BE2C (cell line): ENCODE data around the gene DBH.

Source experiments
- DNase-seq: peaks from one replicate; pipeline ENCODE4 v3.0.0-alpha.2; 2020
- H3K27me3 ChIP-seq: fragments of 250-450 bp; sonication (Bioruptor Pico); 2 replicates; pipeline ENCODE4 v1.5.1; 2020; ENCODE audit warnings: mild to moderate bottlenecking
- H3K36me3 ChIP-seq: fragments of 250-450 bp; sonication (Bioruptor Pico); 2 replicates; pipeline ENCODE4 v1.5.1; 2020; ENCODE audit warnings: mild to moderate bottlenecking
- H3K4me1 ChIP-seq: fragments of 250-450 bp; sonication (Bioruptor Pico); 2 replicates; pipeline ENCODE4 v1.5.1; 2020
- H3K4me3 ChIP-seq: 2 replicates; pipeline ENCODE4 v1.5.1; 2011; ENCODE audit warnings: low read depth, low read length
- H3K9me3 ChIP-seq: fragments of 250-450 bp; sonication (Bioruptor Pico); 2 replicates; pipeline ENCODE4 v1.5.1; 2020
- TF ChIP-seq, protein P1 (sequence below): IDR thresholded peaks from 2 replicates; pipeline ENCODE4 v1.5.1; 2012; ENCODE audit warnings: mild to moderate bottlenecking, low read depth, low read length

The DBH gene

DNA sequence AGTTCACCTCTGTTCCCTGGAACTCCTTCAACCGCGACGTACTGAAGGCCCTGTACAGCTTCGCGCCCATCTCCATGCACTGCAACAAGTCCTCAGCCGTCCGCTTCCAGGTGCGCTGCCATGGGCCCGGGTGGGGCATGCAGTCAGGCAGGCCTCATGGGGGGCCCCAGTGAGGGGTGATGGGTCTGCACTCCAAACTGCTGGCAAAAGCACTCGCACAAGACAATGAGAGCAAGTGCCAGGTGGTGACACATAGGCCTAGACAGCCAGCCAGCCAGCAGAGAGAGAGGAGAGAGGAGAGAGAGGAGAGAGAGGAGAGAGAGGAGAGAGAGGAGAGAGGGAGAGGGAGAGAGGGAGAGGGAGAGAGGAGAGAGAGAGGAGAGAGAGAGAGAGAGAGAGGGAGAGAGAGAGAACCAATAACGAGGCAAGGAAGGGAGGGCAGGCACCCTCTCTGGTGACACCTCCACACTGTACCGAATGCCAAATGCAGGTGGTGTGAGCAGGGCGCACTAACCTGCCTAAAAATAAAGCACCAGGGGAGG, 21.0 kb downstream of the DBH start:
- DNase-seq: no peak
- no peaks in the 10 kb centered on the region for H3K27me3 ChIP-seq
- no peak overlapping the region for H3K4me3 ChIP-seq
- H3K9me3 ChIP-seq: no peaks in the 10 kb centered on the region
- TF ChIP-seq, protein P1, sequence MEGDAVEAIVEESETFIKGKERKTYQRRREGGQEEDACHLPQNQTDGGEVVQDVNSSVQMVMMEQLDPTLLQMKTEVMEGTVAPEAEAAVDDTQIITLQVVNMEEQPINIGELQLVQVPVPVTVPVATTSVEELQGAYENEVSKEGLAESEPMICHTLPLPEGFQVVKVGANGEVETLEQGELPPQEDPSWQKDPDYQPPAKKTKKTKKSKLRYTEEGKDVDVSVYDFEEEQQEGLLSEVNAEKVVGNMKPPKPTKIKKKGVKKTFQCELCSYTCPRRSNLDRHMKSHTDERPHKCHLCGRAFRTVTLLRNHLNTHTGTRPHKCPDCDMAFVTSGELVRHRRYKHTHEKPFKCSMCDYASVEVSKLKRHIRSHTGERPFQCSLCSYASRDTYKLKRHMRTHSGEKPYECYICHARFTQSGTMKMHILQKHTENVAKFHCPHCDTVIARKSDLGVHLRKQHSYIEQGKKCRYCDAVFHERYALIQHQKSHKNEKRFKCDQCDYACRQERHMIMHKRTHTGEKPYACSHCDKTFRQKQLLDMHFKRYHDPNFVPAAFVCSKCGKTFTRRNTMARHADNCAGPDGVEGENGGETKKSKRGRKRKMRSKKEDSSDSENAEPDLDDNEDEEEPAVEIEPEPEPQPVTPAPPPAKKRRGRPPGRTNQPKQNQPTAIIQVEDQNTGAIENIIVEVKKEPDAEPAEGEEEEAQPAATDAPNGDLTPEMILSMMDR: no peak
- peaks cover 67% of the 10 kb centered on the region for H3K36me3 ChIP-seq
- peaks cover 23% of the 10 kb centered on the region for H3K4me1 ChIP-seq

DNA sequence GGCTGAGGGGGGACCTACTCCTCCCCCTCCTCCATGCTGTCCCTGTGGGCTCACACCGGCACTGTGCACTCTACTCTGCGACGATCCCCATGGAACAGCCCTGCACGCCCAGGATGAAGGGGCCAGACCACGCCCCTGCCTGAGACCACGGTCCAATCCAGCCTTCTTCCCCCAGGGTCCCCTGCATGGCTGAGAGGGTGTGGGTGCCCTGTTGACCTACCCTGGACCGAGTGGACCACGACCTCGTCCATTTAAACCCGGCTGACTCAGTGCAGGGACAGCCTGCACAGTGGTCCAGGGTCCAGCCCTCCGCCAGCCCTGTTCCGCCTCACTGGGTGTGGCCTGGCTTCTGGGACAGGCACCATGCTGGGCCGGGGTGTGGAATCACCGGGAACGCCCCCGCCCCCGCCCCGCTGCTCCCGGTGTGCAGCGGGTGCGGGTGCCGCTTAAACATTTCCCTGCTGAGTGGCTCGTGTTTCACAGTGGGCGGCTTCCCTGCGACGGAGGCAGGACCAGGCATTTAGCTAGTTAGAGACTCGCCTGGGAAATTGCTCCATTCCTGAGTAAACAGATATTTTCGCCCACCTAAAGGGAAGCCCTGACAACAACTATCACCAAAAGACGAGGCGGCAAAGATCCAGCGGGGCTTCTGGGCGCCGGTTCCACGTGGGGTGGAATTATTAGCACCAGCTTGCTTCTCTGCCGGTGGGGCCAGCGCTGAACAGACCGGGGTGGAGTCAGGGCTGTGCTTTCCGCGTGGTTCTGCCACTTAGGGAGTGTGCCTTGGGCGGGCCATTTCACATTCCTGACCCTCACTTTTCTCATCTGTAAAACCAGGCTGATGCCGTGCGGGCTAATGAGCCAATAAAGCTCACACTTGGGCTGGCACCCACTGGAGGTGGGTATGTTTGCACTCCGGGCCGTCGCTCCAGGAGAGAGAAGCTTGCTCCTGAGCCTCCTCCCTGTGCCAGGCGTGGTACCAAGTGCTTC, 22.6 kb downstream of the DBH start:
- H3K9me3 ChIP-seq: no peaks in the 10 kb centered on the region
- no peaks in the 10 kb centered on the region for H3K27me3 ChIP-seq
- peaks cover 51% of the 10 kb centered on the region for H3K36me3 ChIP-seq
- TF ChIP-seq, protein P1: no peak
- H3K4me3 ChIP-seq: no peak overlapping the region
- peak; percentile 79 for DNase-seq
- peaks cover 23% of the 10 kb centered on the region for H3K4me1 ChIP-seq

DNA sequence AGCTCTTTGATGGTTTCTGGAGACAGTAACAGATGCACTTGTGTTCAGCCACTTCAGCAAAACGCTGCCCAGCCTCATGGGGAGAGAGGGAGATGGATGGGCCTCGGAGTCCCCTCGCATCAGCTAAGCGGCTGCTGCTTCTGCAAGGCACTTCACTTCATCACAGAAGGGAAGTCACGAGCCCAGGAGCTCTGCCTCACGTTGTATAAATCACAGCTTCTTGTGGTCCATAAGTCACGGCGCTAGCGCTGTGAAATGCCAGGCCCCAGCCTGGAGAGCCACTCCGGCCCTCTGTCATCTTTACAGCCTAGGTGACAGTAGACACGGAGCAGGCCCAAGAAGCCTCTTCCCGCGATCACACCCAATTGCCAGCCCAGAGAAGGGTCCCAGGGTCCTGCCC, 23.4 kb downstream of the DBH start:
- no peak for DNase-seq
- H3K9me3 ChIP-seq: no peaks in the 10 kb centered on the region
- TF ChIP-seq, protein P1: no peak
- peaks cover 23% of the 10 kb centered on the region for H3K4me1 ChIP-seq
- no peaks in the 10 kb centered on the region for H3K27me3 ChIP-seq
- no peak overlapping the region for H3K4me3 ChIP-seq
- peaks cover 46% of the 10 kb centered on the region for H3K36me3 ChIP-seq

DNA sequence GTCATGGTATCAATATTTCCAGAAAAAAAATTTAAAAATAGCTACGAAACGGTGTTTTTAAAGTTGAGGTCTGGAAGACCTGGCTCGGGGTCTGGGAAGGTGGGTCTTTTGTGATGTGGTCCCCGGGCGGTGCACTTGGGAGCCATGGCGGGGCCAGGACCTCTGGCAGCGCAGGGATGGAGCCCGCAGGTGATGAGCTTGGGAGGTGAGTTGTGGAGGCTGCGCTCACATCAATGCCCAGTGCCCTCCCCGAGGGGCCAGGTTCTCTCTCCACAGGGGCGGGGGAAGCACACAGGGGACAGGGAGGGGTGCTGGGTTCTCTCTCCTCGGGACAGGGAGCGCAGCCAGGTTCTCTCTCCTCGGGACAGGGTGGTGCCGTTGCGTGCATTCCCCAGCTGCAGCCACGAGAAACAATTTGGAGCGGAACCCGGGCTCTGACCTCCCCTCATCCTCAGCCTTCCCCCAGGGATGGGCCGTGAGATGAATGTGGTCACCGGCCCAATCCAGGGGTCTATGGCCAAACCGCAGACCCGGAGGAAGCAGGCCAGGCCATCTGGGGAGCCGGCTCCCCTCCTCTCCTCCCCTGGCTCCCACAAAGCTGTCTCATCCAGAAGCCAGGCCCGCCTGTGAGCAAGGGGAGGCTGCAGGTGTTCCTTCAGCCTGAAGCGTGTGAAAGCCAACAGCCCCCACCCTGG, 25.8 kb downstream of the DBH start:
- Histone ChIP-seq H3K4me3 (no peak overlapping the region), H3K4me1 (peaks cover 18% of the 10 kb centered on the region), H3K9me3 (no peaks in the 10 kb centered on the region), H3K36me3 (peaks cover 21% of the 10 kb centered on the region), H3K27me3 (no peaks in the 10 kb centered on the region)
- TF ChIP-seq, protein P1: no peak
- no peak for DNase-seq

DNA sequence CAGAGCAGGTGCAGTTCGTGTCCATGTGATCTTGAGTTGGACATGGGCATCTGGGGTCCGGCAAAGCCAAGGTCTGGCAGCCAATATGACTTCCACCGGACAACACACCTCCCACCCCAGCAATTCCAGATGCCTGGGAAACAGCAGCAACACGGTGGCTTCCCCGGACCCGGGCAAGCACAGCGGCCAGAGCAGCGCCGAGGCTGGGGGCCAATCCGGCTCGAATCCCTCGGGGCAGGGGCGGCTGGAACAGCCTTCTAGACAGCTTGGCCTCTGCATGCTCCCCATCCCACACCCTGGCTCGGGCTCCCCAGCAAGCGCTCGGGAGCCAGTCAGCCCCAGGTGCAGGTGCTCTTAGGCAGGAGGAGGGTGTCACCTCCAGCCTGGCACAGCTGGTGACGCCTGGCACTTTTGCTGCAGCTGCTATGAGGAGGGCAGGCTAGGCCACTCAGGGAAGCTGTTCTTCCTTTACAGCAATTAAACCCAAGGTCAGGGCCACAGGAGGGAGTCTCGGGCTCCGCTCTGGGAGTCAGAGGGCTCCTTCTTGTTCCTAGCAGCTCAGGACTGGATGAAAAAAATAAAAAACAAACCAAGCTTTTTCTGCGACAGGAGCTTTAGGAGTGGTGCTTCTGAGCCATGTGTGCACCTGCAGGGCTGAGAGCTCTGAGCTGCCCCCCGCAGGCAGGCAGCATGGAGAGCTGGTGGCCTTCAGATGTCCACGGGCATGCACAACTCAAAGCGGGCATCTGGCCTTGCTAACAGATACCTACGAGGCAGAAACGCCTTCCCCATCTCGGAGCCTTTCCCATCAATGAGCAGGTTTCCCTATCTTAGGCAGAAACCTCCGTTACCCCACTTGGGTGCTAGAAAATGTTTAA, 28.2 kb downstream of the DBH start:
- Histone ChIP-seq H3K9me3 (no peaks in the 10 kb centered on the region), H3K4me3 (no peak overlapping the region), H3K27me3 (no peaks in the 10 kb centered on the region), H3K4me1 (peaks cover 1% of the 10 kb centered on the region), H3K36me3 (peaks cover 3% of the 10 kb centered on the region; the same call in 1 of the 2 replicates)
- TF ChIP-seq, protein P1: peak; percentile 31
- DNase-seq: peak; percentile 57
